HG02981 (cell line): ENCODE data around the gene SWAP70.
"Not testable (repeated sequence)": the region's sequence is repeated elsewhere in the genome, so short reads cannot be mapped to it uniquely, and the experiment has no call there.

Source experiments
- ATAC-seq: cut with Tn5 transposase; IDR thresholded peaks from one replicate; pipeline ENCODE4 v1.9.1; 2021; ENCODE audit warnings: mild to moderate bottlenecking, moderate library complexity; ENCODE audit not compliant: unreplicated experiment

The SWAP70 gene

DNA sequence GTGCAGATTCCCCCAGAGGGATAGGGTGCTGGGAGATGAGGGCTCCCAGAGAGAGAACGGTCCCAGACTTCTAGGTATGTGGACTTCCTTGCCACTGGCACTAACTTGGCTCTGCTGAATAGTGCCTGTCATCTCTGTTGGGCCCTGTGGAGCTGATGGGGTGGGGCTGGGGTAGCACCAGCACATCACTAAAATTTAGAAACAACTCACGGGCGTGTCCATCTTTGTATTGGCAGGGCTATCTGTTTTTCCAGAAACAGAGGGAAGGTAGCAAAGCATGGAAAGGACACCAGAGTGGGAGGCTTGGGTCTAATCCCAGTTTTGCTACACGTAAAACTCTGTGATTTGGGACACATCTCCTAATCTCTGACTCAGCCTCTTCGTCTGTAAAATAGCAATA is 25.8 kb downstream of the SWAP70 start:
- ATAC-seq, result no peak

DNA sequence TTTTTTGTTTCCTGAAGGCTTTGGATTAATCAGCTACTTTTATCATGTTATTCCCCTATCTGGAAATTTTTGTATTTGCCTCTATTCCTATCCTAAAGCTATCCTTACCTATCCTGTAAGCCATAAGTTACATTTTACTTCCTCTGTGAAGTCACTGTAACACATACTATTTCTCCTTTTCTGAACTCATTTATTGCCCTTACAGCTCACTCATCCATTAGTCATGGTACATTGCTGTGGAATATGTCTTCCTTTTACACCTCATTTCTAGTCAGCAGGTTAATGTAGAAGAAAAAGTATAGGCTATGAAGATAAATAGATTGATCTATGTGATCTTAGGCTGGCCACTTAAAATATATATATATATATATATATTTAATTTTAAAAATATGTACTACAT is 28.0 kb downstream of the SWAP70 start:
- no peak for ATAC-seq

DNA sequence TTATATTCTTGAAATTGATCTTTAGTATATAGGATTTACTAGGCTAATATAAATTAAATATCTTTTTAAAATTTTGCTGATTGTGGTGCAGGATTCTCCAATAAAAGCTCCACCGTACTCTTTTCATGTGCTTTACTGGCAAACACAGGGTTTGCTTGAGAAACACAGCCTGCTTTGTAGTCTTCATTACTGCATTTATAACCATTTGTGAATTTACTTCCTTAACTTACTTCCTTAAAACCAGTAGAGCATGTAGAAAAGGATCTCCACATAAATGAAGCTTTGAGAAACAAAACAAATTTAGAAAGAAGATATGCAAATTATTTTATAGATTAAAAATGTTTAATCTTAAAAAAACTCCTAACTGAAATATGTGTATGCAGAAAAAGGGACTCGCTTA is 28.8 kb downstream of the SWAP70 start:
- ATAC-seq, result no peak

DNA sequence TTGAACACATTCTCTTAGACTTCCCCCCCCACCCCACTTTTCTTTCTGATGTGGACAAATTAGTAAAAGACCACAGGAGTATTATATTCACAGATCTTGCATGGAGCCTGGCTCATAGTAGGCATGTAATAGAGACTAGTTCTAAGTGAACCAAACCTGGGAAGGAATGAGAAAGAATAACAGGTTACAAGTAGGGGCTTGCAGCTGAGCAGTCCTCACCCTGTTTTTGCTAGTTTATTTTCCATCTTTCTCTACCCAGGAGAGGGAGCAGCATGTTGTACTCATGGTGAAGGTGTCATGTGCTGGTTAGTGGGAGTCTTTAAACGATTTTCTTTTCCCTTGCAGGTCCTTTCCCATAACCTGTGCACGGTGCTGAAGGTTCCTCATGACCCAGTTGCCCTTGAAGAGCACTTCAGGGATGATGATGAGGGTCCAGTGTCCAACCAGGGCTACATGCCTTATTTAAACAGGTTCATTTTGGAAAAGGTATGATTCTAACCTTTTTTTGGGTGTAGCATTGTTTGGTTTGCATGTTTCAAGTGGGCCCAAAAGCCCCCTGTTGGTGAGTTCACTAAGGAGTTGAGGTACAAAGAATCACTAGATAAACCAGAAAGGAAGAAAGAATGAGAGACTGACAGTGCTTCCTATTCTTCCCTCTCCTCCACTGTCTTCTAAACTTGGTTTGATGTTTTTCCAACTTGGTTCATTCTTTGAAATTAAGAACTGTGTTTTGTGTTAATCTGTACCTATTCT is 30.1 kb downstream of the SWAP70 start:
- no peak for ATAC-seq

DNA sequence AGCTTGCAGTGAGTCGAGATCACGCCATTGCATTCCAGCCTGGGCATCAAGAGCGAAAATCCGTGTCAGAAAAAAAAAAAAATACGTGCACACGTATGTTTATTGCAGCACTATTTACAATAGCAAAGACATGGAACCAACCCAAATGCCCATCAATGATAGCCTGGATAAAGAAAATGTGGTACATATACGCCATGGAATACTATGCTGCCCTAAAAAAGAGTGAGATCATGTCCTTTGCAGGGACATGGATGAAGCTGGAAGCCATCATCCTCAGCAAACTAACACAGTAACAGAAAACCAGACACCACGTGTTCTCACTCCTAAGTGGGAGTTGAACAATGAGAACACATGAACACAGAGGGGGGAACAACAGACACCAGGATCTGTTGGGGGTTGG is 31.4 kb downstream of the SWAP70 start:
- ATAC-seq, result not testable (repeated sequence)

DNA sequence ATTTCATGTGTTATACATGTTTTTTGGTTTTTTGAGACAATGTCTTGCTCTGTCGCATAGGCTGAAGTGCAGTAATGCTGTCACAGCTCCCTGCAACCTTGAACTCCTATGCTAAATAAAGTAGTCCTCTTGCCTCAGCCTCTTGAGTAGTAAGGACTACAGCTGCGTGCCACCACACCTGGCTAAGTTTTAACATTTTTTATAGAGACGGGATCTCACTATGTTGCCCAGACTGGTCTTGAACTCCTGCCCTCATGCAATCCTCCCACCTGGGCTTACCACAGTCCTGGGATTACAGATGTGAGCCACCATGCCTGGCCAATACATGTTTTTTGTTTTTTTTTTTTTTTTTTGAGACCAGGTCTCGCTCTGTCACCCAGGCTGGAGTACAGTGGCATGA is 33.9 kb downstream of the SWAP70 start:
- ATAC-seq, result no peak

DNA sequence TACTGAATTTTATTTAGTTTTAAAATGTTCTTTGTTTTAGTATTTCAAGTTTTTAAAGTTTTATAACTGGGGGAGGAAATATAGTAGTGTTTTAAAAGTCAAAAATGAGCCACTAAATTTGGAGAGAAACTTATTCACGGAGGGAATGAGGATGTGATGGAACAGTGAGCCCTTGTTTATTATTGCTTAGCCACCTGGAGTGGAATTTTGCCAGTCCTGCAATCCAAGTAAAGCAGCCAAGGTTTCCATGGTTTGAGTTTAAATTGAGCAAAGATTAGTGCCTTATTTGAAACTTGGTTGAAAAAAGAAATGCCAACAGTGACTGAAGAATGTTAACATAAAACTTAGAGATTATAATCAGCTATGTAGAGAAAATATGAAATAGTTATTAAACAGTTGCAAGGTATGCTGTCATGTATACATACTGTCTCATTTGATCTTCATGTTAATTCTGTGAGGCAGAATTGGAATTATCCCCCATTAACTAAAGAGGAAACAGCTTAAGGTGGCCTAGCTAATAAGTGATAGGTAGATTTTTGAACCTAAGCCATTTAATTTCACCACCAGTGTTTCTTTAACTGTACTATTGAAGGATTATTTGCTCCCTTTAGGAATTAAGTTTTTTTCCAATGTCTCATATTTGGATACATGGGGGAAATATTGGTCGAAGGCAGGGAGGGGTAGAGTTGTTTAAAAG is 36.4 kb downstream of the SWAP70 start:
- ATAC-seq, result no peak

DNA sequence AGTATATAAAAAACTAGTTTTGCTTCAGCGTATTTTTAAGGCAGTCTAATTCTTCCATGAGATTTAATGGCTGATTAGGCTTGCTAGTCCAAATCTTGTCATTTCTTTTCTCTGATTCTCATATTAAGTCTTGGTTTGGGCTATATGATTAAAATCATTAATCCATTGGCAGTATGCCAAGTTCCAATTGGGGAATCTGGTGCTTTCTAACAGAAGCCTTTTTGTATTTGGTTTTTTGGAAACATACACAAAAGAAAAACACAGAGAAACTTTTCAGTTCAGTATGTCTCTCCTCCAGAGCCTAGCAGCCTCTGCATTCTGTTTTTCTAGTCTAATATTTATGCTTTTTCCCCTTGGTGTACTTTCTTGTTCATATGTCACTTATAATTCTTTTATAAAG is 37.9 kb downstream of the SWAP70 start:
- no peak for ATAC-seq

DNA sequence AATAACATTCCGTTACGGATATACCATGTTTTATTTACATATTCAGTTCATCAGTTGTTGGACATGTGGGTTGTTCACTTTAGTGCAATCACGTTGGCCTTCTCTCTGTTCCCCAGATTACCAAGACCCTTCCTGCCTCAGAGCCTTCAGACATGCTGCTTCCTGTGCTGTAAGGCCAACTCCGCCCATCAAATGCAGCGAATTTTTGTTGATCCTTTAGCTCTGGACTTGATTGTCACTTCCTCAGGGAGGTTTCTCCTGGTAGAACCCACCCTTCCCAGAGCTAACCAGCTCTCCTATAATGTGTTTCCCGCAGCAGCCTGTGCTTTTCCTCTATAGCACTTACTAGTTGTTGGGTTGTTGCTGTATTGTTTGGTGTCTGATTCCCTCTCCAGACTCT is 39.4 kb downstream of the SWAP70 start:
- ATAC-seq, result no peak

DNA sequence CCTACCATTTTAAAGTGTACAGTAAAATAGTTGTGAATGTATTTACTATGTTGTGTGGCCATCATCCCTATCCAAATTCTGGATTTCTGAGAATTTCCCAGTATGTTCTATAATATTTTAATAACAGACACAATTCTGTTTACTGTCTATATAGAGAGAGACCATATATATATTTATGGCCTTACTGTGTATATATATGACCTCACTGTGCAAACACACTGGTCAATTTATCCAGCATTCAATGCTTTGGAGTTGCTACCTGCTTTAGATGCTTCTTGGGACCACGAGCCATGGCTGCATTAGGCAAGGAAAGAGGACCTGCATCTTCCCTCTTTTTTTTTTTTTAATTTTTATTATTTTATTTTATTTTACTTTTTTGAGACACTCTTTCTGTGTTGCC is 40.2 kb downstream of the SWAP70 start:
- no peak for ATAC-seq

DNA sequence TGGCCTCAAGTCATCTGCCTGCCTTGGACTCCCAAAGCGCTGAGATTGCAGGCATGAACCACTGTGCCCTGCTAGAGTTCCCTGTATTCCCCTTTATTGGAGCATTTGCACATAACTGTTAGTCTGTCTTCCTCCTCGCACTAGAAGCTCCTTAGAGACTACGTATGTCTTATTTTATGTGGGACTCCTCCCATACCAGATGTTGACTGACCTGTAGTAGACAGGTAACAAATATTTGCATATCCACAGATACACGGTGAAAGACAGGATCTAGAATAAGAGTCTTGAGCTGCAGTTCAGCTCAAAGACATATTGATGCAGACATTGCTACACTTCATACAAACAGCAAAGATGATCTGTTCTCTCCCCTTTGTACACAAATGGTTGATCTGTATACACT is 40.7 kb downstream of the SWAP70 start:
- ATAC-seq, result no peak

DNA sequence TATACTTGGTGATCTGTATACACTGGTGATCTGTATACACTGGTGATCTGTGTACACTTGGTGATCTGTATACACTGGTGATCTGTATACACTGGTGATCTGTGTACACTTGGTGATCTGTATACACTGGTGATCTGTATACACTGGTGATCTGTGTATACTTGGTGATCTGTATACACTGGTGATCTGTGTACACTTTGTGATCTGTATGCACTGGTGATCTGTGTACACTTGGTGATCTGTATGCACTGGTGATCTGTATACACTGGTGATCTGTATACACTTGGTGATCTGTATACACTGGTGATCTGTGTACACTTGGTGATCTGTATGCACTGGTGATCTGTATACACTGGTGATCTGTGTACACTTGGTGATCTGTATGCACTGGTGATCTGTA is 41.5 kb downstream of the SWAP70 start:
- ATAC-seq, result not testable (repeated sequence)

DNA sequence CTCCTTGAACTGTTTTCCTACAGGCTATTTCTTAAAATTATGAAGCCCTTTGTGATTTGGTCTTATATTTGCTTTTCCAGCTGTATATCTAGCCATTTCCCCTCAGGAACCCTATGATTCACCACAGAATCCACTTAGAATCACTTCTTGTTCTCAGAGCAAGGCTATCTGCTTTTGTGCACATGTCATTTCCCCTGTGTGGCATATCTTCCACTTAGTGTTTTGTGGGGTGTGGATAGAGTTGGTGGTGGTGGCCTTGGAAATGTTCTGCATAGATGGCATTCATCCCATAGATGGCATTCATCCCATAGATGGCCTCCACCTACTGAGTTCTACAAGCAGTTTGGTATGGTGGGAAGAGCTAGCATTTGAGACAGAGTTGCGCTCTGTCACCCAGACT is 44.7 kb downstream of the SWAP70 start:
- no peak for ATAC-seq

DNA sequence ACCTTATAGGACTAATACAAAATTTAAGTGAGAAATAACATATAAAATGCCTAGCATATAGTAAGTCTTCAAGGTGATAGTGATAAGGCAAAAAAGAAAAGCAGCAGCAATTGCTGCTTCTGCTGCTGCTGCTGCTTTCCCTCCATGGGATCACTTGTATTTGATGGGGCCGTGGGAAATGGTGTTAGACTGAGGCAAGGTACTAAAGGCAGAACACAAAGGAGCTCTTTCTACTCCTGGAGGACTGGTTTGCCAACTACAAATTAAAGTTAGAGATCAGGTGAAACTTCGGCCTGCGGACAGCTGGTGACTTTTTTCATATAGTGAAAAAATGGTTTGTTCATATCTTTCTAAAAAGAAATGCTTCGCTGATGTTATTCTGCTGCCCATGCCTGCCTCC is 46.3 kb downstream of the SWAP70 start:
- ATAC-seq, result no peak

DNA sequence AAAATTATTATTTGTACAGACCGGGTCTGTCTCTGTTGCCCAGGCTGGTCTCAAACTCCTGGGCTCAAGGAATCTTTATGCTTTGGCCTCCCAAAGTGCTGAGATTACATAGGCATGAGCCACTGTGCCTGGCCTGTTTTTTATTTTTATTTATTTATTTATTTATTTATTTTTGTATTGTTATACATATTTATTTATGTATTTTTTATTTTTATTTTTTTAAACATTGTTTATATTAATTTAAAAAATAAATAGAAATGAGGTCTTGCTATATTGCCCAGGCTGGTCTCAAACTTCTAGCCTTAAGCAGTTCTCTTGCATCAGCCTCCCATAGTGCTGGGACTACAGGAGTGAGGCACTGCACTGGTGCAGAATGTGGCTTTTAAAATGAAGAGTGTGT is 47.0 kb downstream of the SWAP70 start:
- ATAC-seq, result no peak

DNA sequence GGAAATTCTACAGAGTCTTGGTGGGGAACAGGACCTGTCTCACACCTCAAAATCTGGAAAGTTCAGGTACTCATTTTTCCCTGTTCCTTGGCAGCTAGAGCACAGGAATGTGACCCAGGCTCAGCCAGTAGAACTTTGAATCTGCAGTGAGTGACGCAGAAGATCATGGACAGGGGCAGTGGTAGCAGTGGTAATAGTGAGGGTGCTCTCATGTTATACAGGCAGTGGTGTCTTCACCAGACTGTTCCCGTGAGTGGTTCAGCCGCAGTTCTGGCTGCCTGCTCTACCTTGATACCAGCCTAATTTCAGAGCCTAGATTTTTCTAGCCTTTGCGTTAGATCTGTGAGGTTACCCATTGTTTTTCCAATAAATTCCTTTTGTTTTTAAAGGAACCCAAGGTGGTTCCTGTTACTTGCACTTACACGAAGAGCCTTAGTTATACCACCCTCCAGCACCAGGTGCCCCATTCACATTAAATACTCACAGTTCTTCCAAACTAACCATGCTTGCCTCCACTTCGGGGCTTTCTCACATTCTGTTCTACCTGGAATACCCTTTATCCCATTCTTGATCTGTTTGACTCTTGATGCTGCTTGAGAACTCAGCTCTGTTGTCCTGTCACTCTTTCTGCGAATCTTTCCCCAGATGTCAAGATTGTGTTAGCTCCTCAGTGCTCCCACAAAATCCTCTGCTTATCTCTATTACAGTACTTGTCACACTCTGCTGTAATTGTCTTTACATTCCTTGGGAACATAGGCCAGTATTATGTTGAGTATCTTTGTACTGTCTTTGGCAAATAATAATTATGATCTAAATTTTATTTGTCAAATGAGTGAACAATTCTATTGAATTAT is 47.8 kb downstream of the SWAP70 start:
- no peak for ATAC-seq

DNA sequence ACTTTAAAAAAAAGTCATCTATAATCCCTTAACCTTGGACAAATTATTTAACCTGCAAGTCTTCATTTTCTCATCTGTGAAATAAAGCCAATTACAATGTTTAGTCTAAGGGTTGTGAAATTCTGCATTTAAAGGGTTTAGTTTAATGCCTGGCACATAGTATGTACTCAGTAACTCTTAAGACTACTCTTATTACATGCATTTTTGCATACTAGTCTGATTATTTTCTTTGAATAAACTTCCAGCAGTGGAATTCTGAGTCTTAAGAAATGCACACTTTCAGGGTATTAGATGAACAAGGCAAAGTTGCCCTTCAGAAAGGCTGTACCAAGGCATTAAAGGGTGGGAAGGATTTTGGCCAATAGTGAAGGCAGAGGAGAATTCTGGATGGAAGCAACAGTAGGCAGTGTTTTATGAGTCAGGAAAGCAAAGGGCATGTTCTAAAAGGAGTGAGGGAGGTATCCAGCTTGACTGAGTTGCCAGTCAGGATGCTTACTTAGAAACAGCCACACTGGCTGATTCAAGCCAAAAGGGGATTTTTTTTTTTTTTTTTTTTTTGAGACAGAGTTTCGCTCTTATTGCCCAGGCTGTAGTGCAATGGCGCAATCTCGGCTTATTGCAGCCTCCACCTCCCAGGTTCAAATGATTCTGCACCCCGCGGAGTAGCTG is 50.5 kb downstream of the SWAP70 start:
- no peak for ATAC-seq

DNA sequence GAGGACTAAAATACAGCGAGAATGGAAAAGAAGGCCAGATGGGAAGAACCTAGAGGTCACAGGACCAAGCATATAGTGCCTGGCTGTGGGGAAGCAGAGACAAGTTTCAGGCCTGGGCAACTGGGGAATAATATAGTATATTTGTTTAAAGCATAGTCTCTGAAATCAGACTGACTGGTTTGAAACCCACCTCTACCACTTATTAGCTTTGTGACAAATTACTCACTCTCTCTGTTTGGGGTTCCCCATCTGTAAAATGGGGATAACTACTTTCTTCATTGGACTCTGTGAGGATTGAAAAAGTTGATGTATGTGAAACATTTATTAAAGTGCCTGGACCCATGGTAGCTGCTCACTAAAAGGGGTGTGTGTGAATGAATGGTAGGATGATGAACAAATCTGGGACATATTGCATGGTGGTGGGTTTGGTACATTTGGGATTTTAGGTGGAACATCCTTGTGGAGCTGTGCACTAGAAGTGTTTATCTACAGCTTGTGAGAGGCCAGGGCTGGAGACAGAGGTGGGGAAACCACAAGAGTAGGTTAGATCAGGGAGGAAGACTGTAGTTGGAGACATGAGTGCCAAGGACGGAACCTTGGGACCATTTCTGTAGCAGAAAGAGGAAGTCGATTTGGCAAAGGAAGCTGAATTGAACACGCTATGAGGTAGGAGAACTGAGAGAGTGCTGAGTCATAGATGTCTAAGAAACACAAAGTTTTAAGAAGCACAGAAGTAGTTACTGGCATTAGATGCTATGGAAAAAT is 52.6 kb downstream of the SWAP70 start:
- ATAC-seq, result peak; percentile 83

DNA sequence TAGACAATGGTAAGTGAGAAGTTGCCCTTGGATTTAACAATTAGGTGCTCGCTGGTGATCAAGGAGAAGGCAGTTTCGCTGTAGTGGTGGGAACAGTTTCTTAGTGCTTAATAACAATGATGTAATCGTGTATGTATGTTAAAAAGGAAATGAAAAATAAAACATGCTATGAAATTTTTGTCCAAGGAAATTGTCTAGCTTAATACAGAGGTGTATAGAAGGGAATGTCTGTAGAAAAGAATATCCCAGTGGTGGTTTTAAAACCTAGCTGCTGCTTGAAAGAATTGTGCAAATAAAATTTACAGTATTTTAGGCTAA is 53.1 kb downstream of the SWAP70 start:
- ATAC-seq, result no peak

DNA sequence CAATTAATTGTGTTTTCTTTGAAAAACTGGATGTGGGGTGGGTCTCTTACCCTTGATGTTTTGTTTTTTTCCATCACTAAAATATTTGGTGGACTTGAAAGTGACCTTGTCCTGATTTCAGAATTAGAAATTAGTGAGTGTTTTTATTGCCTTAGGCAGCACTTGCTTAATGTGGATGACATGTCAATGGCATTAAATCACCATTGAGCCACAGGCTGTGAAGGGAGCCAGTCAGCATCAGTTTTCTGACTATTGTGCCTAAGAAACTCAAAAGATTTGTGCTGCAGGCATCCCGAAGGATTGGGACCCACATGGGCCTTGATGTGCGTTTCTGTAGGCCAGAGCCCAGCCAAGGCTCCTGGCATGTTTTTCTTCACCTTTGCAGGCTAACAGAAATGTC is 53.8 kb downstream of the SWAP70 start:
- ATAC-seq, result no peak

DNA sequence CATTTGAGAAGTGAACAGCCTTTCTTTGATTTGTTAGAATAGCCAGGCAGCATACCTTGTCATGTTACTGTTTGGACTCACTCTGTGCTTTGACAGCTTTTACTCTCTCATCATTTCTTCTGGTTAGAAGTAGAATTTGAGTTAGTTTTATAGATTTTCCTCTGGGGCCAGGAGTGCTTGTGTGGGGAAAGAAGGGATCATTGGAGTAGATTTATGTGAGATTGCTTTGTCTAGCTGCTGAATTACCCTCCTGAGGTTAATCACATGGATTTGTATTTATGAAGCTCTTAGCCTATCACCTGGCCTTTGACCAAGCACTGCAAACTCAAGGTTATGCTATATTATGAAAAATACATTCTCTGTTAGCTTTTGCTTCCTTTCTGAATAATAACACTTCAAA is 54.3 kb downstream of the SWAP70 start:
- no peak for ATAC-seq
